GM18502 (cell line): ENCODE data around the gene PTPN1.
"Not testable (repeated sequence)": the region's sequence is repeated elsewhere in the genome, so short reads cannot be mapped to it uniquely, and the experiment has no call there.

Experiments used
- ATAC-seq: cut with Tn5 transposase; IDR thresholded peaks from one replicate; pipeline ENCODE4 v1.9.1; 2021; ENCODE audit warnings: mild to moderate bottlenecking; ENCODE audit not compliant: unreplicated experiment, poor library complexity

The PTPN1 gene

DNA sequence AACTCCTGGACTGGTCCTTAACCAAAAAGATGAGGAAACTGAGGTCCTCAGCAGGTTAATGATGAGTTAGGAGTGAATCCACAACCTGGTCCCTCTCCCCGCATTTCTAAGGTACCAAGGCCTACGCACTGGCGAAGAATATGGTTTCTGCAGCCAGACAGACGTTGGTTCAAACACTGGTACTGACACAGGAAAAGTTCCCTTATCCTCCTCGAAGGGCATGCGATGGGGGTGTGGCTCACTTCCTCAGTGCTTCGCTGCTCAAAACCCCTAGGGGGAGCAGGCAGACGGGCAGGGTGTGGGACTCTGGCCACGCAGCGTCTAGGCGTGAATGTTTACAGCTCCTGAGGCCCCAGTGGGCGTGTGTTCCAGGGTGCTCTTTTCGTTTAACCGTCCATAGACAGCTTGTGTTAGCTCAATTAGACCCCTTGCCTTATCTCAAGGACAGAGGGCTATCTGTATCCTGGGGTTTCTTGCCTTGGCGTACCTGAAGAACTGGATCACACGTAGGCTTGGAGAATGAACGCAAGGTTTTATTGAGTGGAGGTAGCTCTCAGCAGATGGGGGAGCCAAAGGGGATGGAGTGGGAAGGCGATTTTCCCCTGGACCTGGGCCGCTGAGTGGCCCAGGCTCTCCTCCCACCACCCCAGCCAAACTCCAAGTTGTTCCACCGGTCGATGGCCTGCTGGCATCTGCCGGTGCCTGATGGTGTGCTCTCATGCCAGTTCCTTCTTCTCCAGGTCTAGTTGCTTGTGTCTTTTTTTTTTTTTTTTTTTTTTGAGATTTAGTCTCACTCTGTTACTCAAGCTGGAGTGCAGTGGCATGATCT is 31.8 kb upstream of the PTPN1 start:
- peak; percentile 80 for ATAC-seq

- ATAC-seq: no peak
Measured at GRCh38 chr20:50481741-50482140, 28.4 kb upstream of the PTPN1 start.

GRCh38 chr20:50482396-50482981 is 27.7 kb upstream of the PTPN1 start:
- ATAC-seq: no peak

GRCh38 chr20:50484271-50484976 is 25.8 kb upstream of the PTPN1 start:
- no peak for ATAC-seq

- no peak for ATAC-seq
Measured at GRCh38 chr20:50487397-50487796, 22.8 kb upstream of the PTPN1 start.

- peak; percentile 56 for ATAC-seq
Measured at GRCh38 chr20:50488236-50488806, 21.9 kb upstream of the PTPN1 start.

GRCh38 chr20:50491168-50491567 is 19.0 kb upstream of the PTPN1 start:
- no peak for ATAC-seq

GRCh38 chr20:50491926-50492634 is 18.1 kb upstream of the PTPN1 start:
- no peak for ATAC-seq

- ATAC-seq: no peak
Measured at GRCh38 chr20:50493881-50494253, 16.3 kb upstream of the PTPN1 start.

DNA sequence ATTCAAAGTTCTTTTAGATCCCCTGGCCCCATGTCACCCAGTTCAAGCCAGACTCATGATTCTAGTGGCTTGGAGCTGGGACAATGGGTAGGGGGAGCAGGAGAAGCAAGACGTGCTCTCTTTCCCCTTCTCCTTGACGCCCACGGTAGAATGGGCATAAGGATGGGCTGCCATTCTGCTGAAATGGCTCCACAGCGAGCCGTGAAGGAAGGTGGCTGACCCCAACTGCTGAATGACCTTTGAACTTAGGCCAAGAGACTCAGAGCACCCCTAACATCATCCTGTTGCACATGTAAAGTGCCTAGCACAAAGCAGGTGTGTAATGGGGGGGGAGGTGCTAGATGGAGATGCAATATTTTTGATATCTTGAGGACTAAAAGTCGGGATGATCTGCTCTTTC is 15.8 kb upstream of the PTPN1 start:
- ATAC-seq: no peak

DNA sequence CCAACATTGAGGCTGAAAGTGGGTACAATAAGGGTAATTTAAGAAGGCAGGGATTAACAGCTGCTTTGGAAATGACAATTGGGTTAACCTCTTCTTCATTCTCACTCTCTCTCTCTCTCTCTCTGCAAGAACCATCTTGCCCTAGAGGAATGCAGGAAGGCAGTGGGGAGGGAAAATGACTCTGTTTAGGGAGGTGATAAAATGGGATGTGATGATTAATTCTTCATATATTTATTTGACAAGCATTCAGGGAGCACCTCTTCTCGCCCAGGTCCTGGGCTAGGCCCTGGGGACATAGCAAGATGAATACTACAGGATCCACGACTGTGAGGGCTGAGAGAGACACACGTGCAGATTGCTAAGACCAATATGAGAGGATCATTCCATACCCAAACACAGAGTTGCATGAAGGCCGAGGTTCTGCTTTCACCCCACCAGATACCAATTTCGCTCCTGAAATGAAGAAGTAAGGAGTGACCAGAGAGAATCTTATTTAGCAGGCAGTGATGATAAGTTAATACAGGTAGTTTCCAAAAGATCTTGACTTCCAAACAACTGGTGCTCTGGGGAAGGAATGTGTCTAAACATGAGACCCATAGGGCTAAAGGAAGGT is 13.3 kb upstream of the PTPN1 start:
- no peak for ATAC-seq

DNA sequence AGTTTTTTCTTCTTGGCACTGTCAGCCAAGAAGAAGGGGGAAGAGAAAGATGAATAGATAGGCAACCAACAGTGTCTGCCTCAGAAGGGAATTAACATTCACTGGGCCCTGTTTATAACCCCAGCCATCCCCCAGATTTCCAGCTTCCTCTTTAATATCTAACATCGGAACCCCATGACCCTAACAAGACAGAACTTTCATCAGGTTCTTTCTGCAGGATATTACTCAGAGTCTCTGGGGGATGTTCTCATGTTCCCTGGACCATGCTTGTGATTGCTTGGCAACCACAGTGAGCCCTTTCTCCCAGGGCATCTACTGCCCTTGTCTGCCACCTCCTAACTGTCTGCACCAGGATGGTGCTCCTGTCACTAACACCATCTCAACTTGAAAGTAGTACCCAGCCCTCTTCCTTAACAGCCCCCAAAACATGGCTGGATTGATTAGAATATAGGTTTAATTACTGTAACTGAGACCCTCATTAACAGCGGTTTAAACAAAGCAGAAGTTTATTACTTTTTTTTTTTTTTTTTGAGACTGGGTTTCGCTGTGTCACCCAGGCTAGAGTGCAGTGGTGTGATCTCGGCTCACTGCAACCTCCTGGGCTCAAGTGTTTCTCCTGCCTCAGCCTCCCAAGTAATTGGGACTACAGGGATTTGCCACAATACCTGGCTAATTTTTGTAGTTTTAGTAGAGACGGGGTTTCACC is 12.0 kb upstream of the PTPN1 start:
- no peak for ATAC-seq

- ATAC-seq: no peak
Measured at GRCh38 chr20:50499938-50500337, 10.2 kb upstream of the PTPN1 start.

- no peak for ATAC-seq
Measured at GRCh38 chr20:50501972-50502745, 8.0 kb upstream of the PTPN1 start.

GRCh38 chr20:50504231-50504823 is 5.9 kb upstream of the PTPN1 start:
- no peak for ATAC-seq

- ATAC-seq: no peak
Measured at GRCh38 chr20:50506270-50506579, 4.0 kb upstream of the PTPN1 start.

DNA sequence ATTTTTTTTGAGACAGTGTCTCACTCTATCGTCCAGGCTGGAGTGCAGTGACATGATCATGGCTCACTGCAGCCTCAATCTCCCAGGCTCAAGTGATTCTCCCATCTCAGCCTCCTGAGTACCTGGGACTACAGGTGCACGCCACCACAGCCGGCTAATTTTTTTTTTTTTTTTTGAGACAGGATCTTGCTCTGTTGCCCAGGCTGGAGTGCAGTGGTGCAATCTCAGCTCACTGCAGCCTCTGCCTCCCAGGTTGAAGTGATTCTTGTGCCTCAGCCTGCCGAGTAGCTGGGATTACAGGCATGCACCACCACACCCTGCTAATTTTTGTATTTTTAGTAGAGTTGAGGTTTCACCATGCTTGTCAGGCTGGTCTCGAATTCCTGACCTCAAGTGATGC is 2.4 kb upstream of the PTPN1 start:
- not testable (repeated sequence) for ATAC-seq

DNA sequence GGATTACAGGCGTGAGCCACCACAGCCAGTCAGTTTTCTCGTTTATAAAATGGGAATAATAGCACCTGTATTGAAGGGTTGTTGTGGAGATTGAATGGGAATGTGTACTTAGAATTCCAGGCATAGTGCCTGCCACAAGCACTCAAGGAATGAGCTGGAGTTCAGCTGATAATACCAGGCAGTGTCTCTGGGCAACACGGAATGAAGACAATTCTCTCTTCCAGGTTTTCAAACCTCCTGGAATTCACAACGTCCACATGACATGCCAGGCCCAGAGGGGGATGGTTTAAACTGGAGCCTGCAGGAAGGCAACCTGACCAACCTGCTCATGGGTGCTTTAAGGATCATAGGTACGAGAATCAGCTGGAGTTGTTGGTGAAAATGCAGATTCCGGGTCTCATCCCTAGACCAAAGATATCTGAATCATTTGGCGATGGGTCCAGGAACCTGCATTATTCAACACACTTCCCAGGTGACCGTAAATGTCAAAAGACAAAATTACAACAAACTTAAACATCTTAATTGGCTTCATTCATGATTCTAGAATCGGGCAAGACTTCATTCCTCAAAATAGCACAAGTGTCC is 1.9 kb upstream of the PTPN1 start:
- ATAC-seq: no peak
